Activated naive CD4-positive, alpha-beta T cell treated with anti-CD3 and anti-CD28 coated beads, Interleukin-2, amount 10 ng/mL, durations not matched to agents 7 days and 5 days (primary cell): Measurements from ENCODE around the gene ZNF621.
A peak's percentile ranks its signal among the peaks of the same experiment; 100 is the strongest.

Source experiments
- CTCF ChIA-PET: fragments of 350-600 bp; sonication (Branson Sonifier 250); formaldehyde crosslinking; loops from one replicate; lab custom pipeline; 2021; ENCODE audit warnings: antibody characterized with exemption; lab: Charles Lee
- DNase-seq: peaks from one replicate; pipeline ENCODE4 v3.0.0-alpha.2; 2020
- H3K27ac Mint-ChIP-seq: one replicate; pipeline ENCODE4 v1.8.0; 2021; ENCODE audit warnings: mild to moderate bottlenecking, moderate library complexity, mixed read lengths
- H3K27me3 Mint-ChIP-seq: one replicate; pipeline ENCODE4 v1.8.0; 2021; ENCODE audit warnings: mild to moderate bottlenecking, mixed read lengths
- H3K36me3 Mint-ChIP-seq: one replicate; pipeline ENCODE4 v1.8.0; 2021; ENCODE audit warnings: mixed read lengths
- H3K4me1 Mint-ChIP-seq: one replicate; pipeline ENCODE4 v1.8.0; 2021; ENCODE audit warnings: mixed read lengths
- H3K4me3 Mint-ChIP-seq: one replicate; pipeline ENCODE4 v1.8.0; 2021; ENCODE audit warnings: mild to moderate bottlenecking, moderate library complexity, mixed read lengths
- H3K9me3 Mint-ChIP-seq: one replicate; pipeline ENCODE4 v1.8.0; 2021; ENCODE audit warnings: mixed read lengths

ZNF621 gene

GRCh38 chr3:40524568-40525285, at the start of gene ZNF621:
Gene ZNF621, plus strand, starts transcription at chr3:40524960. Its CDS starts 881 bp downstream, at chr3:40525841.
- H3K4me3 Mint-ChIP-seq: peak within 1 kb of the TSS; percentile 88
- peaks cover 34% of the 10 kb centered on the region for H3K4me1 Mint-ChIP-seq
- H3K36me3 Mint-ChIP-seq: peaks cover 36% of the 10 kb centered on the region
- CTCF ChIA-PET: interaction anchor here (0.6 to 1.2 kb wide), 4 partner anchors 19 to 217 kb away, joined by 3 read pairs; partner anchors contain the start of gene ZNF620
- peak; percentile 89 for DNase-seq
- no peaks in the 10 kb centered on the region for H3K9me3 Mint-ChIP-seq
- H3K27ac Mint-ChIP-seq: peak within 1 kb of the TSS; percentile 92
- H3K27me3 Mint-ChIP-seq: no peaks in the 10 kb centered on the region

- peaks cover 8% of the 10 kb centered on the region for H3K27me3 Mint-ChIP-seq
- H3K27ac Mint-ChIP-seq: peak within 1 kb of the TSS; percentile 61
- no peaks in the 10 kb centered on the region for H3K9me3 Mint-ChIP-seq
- CTCF ChIA-PET: no interaction called here
- peak within 1 kb of the TSS; percentile 82 for H3K4me3 Mint-ChIP-seq
- peaks cover 25% of the 10 kb centered on the region for H3K36me3 Mint-ChIP-seq
- peaks cover 23% of the 10 kb centered on the region for H3K4me1 Mint-ChIP-seq
- DNase-seq: peak; percentile 69
Observed at GRCh38 chr3:40476478-40477470, 48.0 kb upstream of the ZNF621 start, which contains the start of gene ZNF619. Gene ZNF619, plus strand, starts transcription at chr3:40477122. Its CDS starts 858 bp downstream, at chr3:40477980.

GRCh38 chr3:40477666-40478065, 47.1 kb upstream of the ZNF621 start:
- no peak for DNase-seq
- CTCF ChIA-PET: interaction anchor here (1.0 to 1.1 kb wide), 2 partner anchors 24 to 28 kb away, joined by 3 to 4 read pairs; no protein-coding TSS in a partner anchor
- H3K27me3 Mint-ChIP-seq: peaks cover 8% of the 10 kb centered on the region
- peaks cover 30% of the 10 kb centered on the region for H3K36me3 Mint-ChIP-seq
- no peaks in the 10 kb centered on the region for H3K9me3 Mint-ChIP-seq
- H3K4me1 Mint-ChIP-seq: peaks cover 32% of the 10 kb centered on the region
- H3K27ac Mint-ChIP-seq: no peak overlapping the region
- peak overlapping the region; percentile 82 for H3K4me3 Mint-ChIP-seq

GRCh38 chr3:40487172-40487571, 37.6 kb upstream of the ZNF621 start:
- CTCF ChIA-PET: no interaction called here
- no peak overlapping the region for H3K27ac Mint-ChIP-seq
- no peaks in the 10 kb centered on the region for H3K27me3 Mint-ChIP-seq
- H3K4me3 Mint-ChIP-seq: no peak overlapping the region
- peaks cover 27% of the 10 kb centered on the region for H3K9me3 Mint-ChIP-seq
- H3K36me3 Mint-ChIP-seq: peaks cover 49% of the 10 kb centered on the region
- DNase-seq: no peak
- H3K4me1 Mint-ChIP-seq: peaks cover 18% of the 10 kb centered on the region

GRCh38 chr3:40490916-40491315, 33.8 kb upstream of the ZNF621 start:
- H3K27me3 Mint-ChIP-seq: peaks cover 3% of the 10 kb centered on the region
- CTCF ChIA-PET: no interaction called here
- no peak overlapping the region for H3K27ac Mint-ChIP-seq
- H3K4me3 Mint-ChIP-seq: no peak overlapping the region
- no peak for DNase-seq
- peaks cover 25% of the 10 kb centered on the region for H3K9me3 Mint-ChIP-seq
- H3K36me3 Mint-ChIP-seq: peaks cover 28% of the 10 kb centered on the region
- no peaks in the 10 kb centered on the region for H3K4me1 Mint-ChIP-seq

GRCh38 chr3:40494698-40495097, 30.1 kb upstream of the ZNF621 start:
- CTCF ChIA-PET: interaction anchor here (0.6 to 2.5 kb wide), 2 partner anchors 11 to 1715 kb away, joined by 3 to 7 read pairs; partner anchors contain the start of gene ZNF620
- Mint-ChIP-seq H3K36me3 (peaks cover 4% of the 10 kb centered on the region), H3K27me3 (peaks cover 3% of the 10 kb centered on the region), H3K9me3 (peaks cover 4% of the 10 kb centered on the region), H3K27ac (no peak overlapping the region), H3K4me1 (no peaks in the 10 kb centered on the region), H3K4me3 (no peak overlapping the region)
- no peak for DNase-seq

- Mint-ChIP-seq H3K4me3 (no peak overlapping the region), H3K9me3 (no peaks in the 10 kb centered on the region), H3K36me3 (no peaks in the 10 kb centered on the region), H3K4me1 (no peaks in the 10 kb centered on the region), H3K27ac (no peak overlapping the region), H3K27me3 (peaks cover 3% of the 10 kb centered on the region)
- CTCF ChIA-PET: interaction anchor here (1.4 kb wide), 1 partner anchor 11 kb away, joined by 4 read pairs; no protein-coding TSS in a partner anchor
- DNase-seq: no peak
Observed at GRCh38 chr3:40497288-40497687, 27.5 kb upstream of the ZNF621 start.

GRCh38 chr3:40499952-40500351, 24.8 kb upstream of the ZNF621 start:
- H3K9me3 Mint-ChIP-seq: no peaks in the 10 kb centered on the region
- H3K4me3 Mint-ChIP-seq: no peak overlapping the region
- no peak overlapping the region for H3K27ac Mint-ChIP-seq
- peaks cover 3% of the 10 kb centered on the region for H3K4me1 Mint-ChIP-seq
- no peak for DNase-seq
- H3K36me3 Mint-ChIP-seq: no peaks in the 10 kb centered on the region
- H3K27me3 Mint-ChIP-seq: peaks cover 5% of the 10 kb centered on the region
- CTCF ChIA-PET: no interaction called here

- peaks cover 13% of the 10 kb centered on the region for H3K27me3 Mint-ChIP-seq
- no peaks in the 10 kb centered on the region for H3K36me3 Mint-ChIP-seq
- no peak overlapping the region for H3K4me3 Mint-ChIP-seq
- peaks cover 23% of the 10 kb centered on the region for H3K4me1 Mint-ChIP-seq
- H3K9me3 Mint-ChIP-seq: no peaks in the 10 kb centered on the region
- H3K27ac Mint-ChIP-seq: no peak overlapping the region
- CTCF ChIA-PET: no interaction called here
- no peak for DNase-seq
Observed at GRCh38 chr3:40502034-40502433, 22.7 kb upstream of the ZNF621 start.

- DNase-seq: no peak
- Mint-ChIP-seq H3K27me3 (peaks cover 13% of the 10 kb centered on the region), H3K4me1 (peaks cover 25% of the 10 kb centered on the region), H3K27ac (no peak overlapping the region), H3K4me3 (peak overlapping the region; percentile 95), H3K9me3 (no peaks in the 10 kb centered on the region), H3K36me3 (peaks cover 12% of the 10 kb centered on the region)
- CTCF ChIA-PET: interaction anchor here (0.8 to 2.7 kb wide), 4 partner anchors 10 to 26 kb away, joined by 3 to 7 read pairs (median 4); no protein-coding TSS in a partner anchor
Observed at GRCh38 chr3:40504636-40505430, 19.9 kb upstream of the ZNF621 start.

- H3K9me3 Mint-ChIP-seq: no peaks in the 10 kb centered on the region
- peaks cover 25% of the 10 kb centered on the region for H3K4me1 Mint-ChIP-seq
- H3K27me3 Mint-ChIP-seq: peaks cover 13% of the 10 kb centered on the region
- H3K27ac Mint-ChIP-seq: peak within 1 kb of the TSS; percentile 79
- H3K4me3 Mint-ChIP-seq: peak within 1 kb of the TSS; percentile 95
- DNase-seq: peak; percentile 59
- H3K36me3 Mint-ChIP-seq: peaks cover 17% of the 10 kb centered on the region
- CTCF ChIA-PET: interaction anchor here (0.8 to 2.7 kb wide), 7 partner anchors 11 to 75 kb away, joined by 3 to 7 read pairs (median 4); no protein-coding TSS in a partner anchor
Observed at GRCh38 chr3:40505599-40506462, 18.9 kb upstream of the ZNF621 start, which contains the start of gene ZNF620. Gene ZNF620, plus strand, starts transcription at chr3:40506039. Its CDS starts 314 bp downstream, at chr3:40506353.

- CTCF ChIA-PET: no interaction called here
- peaks cover 33% of the 10 kb centered on the region for H3K36me3 Mint-ChIP-seq
- peaks cover 10% of the 10 kb centered on the region for H3K4me1 Mint-ChIP-seq
- DNase-seq: no peak
- no peaks in the 10 kb centered on the region for H3K9me3 Mint-ChIP-seq
- no peak overlapping the region for H3K27ac Mint-ChIP-seq
- no peak overlapping the region for H3K4me3 Mint-ChIP-seq
- H3K27me3 Mint-ChIP-seq: peaks cover under 1% of the 10 kb centered on the region
Observed at GRCh38 chr3:40511031-40511718, 13.6 kb upstream of the ZNF621 start.
